Mammary epithelial cell (primary cell): ENCODE results near the gene PPP1R9A.

Experiments used
- CTCF ChIP-seq, 2 donors: IDR thresholded peaks in 1 of 2; conservative IDR thresholded peaks in 1 of 2; 2 replicates each; pipeline ENCODE4 v1.5.1; 2011 to 2012; ENCODE audit warnings: inconsistent platforms in 2 of 2, low read length in 2 of 2, mild to moderate bottlenecking in 2 of 2, control low read depth in 1 of 2, low read depth in 1 of 2; ENCODE audit not compliant: insufficient read depth in 1 of 2; ENCODE audit errors: extremely low read depth in 1 of 2
- EZH2 ChIP-seq: IDR thresholded peaks from 2 replicates; pipeline ENCODE4 v1.6.1; 2012; ENCODE audit warnings: low read length, inconsistent platforms, borderline replicate concordance

DNA sequence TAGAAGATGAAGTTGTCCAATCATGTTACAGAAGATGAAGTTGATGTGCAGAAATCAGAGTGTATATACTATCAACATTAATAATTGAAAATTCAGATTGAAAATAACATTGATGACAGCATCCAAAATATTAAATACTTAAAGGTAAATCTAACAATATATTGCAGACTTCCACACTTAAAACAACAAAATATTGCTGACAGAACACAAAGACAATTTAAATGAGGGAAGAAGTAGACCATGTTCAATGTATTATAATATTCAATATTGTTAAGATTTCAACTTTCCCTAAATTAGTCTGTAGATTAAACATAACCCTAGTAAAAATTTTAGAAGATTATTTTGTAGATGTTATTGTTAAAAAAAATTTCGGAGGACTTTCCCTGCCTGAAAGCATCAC is 265.0 kb downstream of the PPP1R9A start:
- no peak for TF ChIP-seq CTCF (conservative IDR thresholded peaks at IDR 0.05 in 1 of 2, IDR thresholded peaks at IDR 0.05 in 1 of 2; ENCODE audit: extremely low read depth in 1 of 2, insufficient read depth in 1 of 2, low read depth in 1 of 2, low read length in 2 of 2)
- no peak for TF ChIP-seq EZH2
